HepG2 (cell line): ENCODE data around the gene BASP1.

ENCODE experiments used
- ATF7 ChIP-seq, 2 experiments: fragments of 450-650 bp in 1 of 2; sonication (generic) in 1 of 2; formaldehyde crosslinking in 1 of 2; IDR thresholded peaks; 2 replicates each; pipeline versions ENCODE4 v1.4.0 to v1.6.1; 2016 to 2020; ENCODE audit warnings: antibody characterized with exemption in 1 of 2, mild to moderate bottlenecking in 1 of 2, missing genetic modification reagents in 1 of 2
- FIP1L1 ChIP-seq: fragments of 200-400 bp; formaldehyde crosslinking; IDR thresholded peaks from 2 replicates; pipeline ENCODE4 v1.6.1; 2018; ENCODE audit warnings: low read depth, mild to moderate bottlenecking, low read length, moderate library complexity, borderline replicate concordance; ENCODE audit not compliant: insufficient read depth
- POLR2AphosphoS2 ChIP-seq: IDR thresholded peaks from 2 replicates; pipeline ENCODE4 v1.6.1; 2011; ENCODE audit warnings: low read depth, low read length, improper control_type of control experiment
- ZBTB44 ChIP-seq: sonication (generic); formaldehyde crosslinking; IDR thresholded peaks from 2 replicates; pipeline ENCODE4 v1.4.0; 2020; ENCODE audit warnings: missing genetic modification reagents
- ZKSCAN8 ChIP-seq: IDR thresholded peaks from 2 replicates; pipeline ENCODE4 v1.6.1; 2016; ENCODE audit warnings: borderline replicate concordance, missing genetic modification reagents, missing compliant biosample characterization
- ZNF30 ChIP-seq: sonication (generic); formaldehyde crosslinking; IDR thresholded peaks from 2 replicates; pipeline ENCODE4 v1.5.0; 2020; ENCODE audit warnings: mild to moderate bottlenecking, missing genetic modification reagents
- ZSCAN31 ChIP-seq: sonication (generic); formaldehyde crosslinking; IDR thresholded peaks from 2 replicates; pipeline ENCODE4 v1.5.0; 2020; ENCODE audit warnings: low read depth, mild to moderate bottlenecking, missing genetic modification reagents

- no peak for TF ChIP-seq POLR2AphosphoS2
- no peak for TF ChIP-seq ZKSCAN8 (CRISPR knock-in tag)
- TF ChIP-seq ATF7 (IDR thresholded peaks at IDR 0.05): no peak
- TF ChIP-seq ATF7 (CRISPR knock-in tag; IDR thresholded peaks at IDR 0.05): no peak
- TF ChIP-seq ZNF30: no peak
- TF ChIP-seq FIP1L1: no peak
- TF ChIP-seq ZBTB44: no peak
- no peak for TF ChIP-seq ZSCAN31 (CRISPR knock-in tag)
Observed at GRCh38 chr5:17283121-17283415, 65.6 kb downstream of the BASP1 start.
